ENCODE measurements around the gene ALDH9A1.

DNA sequence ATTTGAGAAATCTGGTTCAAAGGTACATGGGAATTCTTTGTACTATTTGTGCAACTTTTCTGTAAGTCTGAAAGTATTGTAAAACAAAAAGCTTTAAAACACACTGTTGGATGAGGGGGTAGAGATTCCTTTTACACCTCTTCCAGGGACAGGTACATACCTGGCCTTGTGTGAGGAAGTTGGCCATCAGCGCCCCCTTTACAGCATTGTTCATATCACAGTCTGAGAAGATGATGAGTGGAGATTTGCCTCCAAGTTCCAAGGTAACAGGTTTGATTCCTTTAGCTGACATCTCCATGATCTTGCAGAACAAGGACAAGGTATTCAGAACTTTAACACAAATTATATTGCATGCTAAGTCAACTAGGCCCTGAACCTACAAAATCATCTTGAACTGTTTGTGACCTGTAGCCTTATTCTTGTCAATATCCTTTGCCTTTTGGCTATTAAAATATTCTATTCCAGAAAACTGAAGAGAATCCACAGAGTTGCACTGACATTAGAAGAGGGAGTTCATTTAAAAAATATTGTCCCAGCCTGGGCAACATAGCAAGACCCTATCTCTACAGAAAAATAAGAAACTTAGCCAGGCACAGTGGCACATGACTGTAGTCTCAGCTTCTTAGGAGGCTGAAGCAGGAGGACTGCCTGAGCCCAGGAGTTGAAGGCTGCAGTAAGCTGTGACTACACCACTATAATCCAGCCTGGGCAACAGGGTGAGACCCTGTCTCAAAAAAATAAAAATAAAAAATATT lies 18.9 kb downstream of the ALDH9A1 start:
- TF ChIP-seq, protein P1, sequence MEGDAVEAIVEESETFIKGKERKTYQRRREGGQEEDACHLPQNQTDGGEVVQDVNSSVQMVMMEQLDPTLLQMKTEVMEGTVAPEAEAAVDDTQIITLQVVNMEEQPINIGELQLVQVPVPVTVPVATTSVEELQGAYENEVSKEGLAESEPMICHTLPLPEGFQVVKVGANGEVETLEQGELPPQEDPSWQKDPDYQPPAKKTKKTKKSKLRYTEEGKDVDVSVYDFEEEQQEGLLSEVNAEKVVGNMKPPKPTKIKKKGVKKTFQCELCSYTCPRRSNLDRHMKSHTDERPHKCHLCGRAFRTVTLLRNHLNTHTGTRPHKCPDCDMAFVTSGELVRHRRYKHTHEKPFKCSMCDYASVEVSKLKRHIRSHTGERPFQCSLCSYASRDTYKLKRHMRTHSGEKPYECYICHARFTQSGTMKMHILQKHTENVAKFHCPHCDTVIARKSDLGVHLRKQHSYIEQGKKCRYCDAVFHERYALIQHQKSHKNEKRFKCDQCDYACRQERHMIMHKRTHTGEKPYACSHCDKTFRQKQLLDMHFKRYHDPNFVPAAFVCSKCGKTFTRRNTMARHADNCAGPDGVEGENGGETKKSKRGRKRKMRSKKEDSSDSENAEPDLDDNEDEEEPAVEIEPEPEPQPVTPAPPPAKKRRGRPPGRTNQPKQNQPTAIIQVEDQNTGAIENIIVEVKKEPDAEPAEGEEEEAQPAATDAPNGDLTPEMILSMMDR (IDR thresholded peaks at IDR 0.05 in 4 of 5, conservative IDR thresholded peaks at IDR 0.05 in 1 of 5): no peak
- no peak for TF ChIP-seq POLR2A (IDR thresholded peaks at IDR 0.05)
